Measurements from ENCODE around the gene ATL3.
A peak's percentile ranks its signal among the peaks of the same experiment; 100 is the strongest.
"Not testable (repeated sequence)": the region's sequence is repeated elsewhere in the genome, so short reads cannot be mapped to it uniquely, and the experiment has no call there.

Gene ATL3

DNA sequence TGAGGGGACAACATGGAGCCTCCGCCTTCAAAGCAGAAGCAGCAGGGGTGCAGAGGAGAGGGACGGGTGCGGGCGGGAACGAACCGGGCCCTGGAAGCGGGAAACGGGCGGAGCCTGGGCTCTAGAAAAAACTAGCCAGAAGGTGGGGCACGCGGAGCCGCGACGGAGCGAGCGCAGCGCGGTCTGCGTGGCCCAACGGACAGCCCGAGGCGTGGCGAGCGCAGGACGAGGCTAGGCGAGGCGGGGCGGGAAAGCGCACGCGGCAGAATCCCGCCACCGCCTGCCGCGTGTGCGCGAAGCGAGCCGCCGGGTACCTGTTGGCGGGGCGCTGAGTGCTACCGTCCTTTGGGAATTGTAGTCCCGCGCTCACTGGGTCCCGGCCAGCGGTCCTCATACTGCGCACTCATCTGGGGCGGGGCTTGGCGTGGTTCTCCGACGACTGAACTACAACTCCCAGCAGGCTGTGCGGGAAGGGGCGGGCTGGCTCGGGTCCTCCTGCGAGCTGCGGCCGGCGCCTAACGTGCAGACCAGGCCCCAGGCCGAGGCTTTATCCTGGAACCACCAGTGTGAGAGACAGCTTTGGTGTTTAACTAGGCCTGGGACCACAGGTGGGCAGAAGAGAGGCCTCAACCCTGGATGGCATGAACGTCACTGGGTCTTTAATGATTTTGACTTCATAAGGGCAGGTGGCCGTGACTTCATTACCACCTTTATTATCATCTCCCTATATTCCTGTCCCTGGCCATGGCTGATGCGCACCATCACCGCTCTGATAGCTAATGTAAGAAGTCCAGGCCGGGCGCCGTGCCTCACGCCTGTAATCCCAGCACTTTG lies at the start of gene ATL3:
Gene ATL3, minus strand, starts transcription at position 55 of the 834 bp plus-strand sequence. Its CDS starts 41 bp downstream, at position 14.
- DNase-seq (ENCODE audit: low read depth, low spot score), result peak; percentile 95

GRCh38 chr11:63720611-63721010 lies 49.4 kb upstream of the ATL3 start:
- DNase-seq (ENCODE audit: low read depth, low spot score), result no peak

DNA sequence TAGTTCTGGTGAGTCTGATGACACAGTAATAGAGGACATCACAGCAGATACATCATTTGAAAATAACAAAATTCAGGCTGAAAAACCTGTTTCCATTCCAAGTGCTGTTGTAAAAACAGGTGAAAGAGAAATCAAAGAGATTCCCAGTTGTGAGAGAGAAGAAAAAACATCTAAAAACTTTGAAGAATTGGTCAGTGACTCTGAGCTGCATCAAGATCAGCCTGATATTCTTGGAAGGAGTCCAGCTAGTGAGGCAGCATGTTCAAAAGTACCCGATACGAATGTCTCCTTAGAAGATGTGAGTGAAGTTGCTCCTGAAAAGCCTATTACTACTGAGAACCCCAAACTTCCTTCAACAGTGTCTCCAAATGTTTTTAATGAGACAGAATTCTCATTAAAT lies 48.8 kb upstream of the ATL3 start:
- no peak for DNase-seq (ENCODE audit: low read depth, low spot score)

DNA sequence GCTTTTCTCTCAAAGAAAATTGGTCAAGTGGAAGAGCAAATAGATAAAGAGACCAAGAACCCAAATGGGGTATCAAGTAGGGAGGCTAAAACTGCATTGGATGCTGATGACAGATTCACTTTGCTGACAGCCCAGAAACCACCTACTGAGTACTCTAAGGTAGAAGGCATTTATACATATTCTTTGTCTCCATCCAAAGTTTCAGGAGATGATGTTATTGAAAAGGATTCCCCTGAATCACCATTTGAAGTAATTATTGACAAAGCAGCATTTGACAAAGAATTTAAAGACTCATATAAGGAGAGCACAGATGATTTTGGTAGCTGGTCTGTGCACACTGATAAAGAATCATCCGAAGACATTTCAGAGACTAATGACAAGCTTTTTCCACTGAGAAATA lies 47.8 kb upstream of the ATL3 start:
- DNase-seq (ENCODE audit: low read depth, low spot score), result no peak

DNA sequence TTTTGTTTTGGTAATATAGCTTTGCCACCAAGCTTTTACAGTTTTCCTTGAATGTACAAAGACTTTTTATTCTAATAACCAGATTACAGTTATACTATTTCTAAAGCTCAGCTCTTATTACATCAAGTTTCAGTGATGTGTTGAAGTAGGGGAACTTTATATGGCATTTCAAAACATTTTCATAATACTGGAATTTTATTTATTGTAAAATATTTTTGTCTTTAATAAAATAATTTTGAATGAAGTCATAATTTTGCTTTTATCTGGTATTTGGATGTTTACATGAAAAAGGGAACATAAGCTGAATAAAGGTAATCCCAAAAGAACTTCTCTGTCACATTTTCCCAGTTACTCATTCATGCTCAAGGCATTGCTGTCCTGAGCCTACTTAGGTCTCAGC lies 44.9 kb upstream of the ATL3 start:
- no peak for DNase-seq (ENCODE audit: low read depth, low spot score)

DNA sequence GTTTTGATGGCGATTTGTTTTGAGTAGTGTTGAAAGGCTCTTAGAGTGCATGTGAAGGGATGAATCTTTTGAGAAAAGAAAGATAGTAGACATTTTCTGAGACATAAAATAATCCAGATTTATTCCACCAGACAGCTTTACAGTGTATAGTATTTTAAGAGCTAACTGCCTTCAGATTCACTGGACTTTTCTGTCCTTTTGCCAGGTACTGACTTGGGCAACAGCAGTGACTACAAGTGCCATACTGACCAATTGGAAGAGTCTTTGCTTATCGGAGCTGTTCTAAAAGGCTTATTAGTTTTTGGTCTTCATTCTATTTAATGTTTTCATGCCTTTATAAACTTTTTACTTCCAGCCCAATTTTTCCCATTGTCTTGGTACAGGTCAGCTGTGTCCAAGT lies 42.6 kb upstream of the ATL3 start:
- DNase-seq (ENCODE audit: low read depth, low spot score), result no peak

DNA sequence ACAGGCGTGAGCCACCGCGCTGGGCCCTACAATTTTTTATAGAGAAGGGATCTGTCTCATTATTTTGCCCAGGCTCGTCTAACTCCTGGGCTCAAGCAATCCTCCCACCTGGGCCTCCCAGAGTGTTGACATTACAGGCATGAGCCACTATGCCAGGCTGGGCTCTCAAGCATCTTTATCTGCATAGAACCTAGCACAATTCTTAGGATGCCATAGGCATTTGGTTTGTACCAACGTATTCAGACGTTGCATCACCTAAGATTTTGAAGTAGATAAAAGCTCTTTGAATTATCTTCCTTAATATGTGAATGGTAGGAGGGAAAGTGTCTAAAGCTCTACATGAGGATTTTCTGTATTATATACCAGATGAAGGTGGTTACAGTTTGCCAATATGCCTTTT lies 40.7 kb upstream of the ATL3 start:
- DNase-seq (ENCODE audit: low read depth, low spot score), result no peak

DNA sequence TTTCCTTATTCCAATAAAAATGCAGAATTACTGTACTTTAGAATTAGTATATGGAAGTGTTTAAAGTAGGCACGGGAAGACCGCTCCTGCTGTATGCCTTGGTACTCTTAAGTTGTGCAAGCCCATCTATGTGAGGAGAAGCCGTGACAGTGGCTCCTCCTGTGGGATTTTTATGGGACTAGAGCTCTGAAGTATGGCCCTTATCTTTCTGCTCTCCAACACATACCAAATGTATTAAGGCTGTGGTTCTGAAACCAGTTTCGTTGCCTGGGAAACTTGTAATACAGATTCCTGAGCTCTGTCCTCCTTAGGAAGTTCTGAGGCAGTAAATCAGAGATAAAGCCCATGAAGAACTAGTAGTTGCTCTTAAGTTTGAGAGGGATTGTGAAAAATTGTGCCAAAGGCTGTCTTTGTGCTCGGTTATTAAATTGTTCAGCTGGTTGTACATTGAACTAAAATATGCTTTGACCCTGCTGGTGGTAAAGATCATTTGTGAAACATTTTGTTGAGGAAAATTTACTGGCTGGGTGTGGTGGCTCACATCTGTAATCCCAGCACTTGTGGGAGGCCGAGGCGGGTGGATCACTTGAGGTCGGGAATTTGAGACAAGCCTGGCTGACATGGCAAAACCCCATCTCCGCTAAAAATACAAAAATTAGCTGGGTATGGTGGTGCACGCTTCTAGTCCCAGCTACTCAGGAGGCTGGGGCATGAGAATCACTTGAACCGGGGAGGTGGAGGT lies 39.5 kb upstream of the ATL3 start:
- DNase-seq (ENCODE audit: low read depth, low spot score), result no peak

GRCh38 chr11:63709336-63709884 lies 38.2 kb upstream of the ATL3 start:
- DNase-seq (ENCODE audit: low read depth, low spot score), result no peak

GRCh38 chr11:63708764-63709163 lies 37.6 kb upstream of the ATL3 start:
- DNase-seq (ENCODE audit: low read depth, low spot score), result no peak

DNA sequence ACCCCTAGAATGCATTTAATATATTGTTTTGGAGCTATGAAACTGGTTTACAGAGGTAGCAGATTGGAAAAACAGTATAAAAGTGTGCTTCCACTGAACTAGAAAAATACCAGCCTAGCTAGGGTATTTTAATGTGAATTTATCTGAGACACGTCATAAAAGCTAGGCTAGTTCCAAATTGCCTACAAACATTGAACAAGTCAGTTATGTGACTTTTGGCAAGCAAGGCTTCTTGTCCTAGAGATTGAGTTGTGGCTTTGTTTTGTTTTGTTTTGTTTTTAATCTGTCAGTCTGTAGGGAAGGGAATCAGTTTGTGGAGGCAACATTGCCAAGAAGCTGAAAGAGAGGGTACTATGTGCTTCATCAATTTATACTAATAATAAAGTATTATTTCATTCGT lies 34.4 kb upstream of the ATL3 start:
- no peak for DNase-seq (ENCODE audit: low read depth, low spot score)

GRCh38 chr11:63699896-63700295 lies 28.7 kb upstream of the ATL3 start:
- no peak for DNase-seq (ENCODE audit: low read depth, low spot score)

- no peak for DNase-seq (ENCODE audit: low read depth, low spot score)
These were observed 28.0 kb upstream of the ATL3 start for GRCh38 chr11:63698976-63699733.

GRCh38 chr11:63694596-63694995 lies 23.4 kb upstream of the ATL3 start:
- DNase-seq (ENCODE audit: low read depth, low spot score), result no peak

DNA sequence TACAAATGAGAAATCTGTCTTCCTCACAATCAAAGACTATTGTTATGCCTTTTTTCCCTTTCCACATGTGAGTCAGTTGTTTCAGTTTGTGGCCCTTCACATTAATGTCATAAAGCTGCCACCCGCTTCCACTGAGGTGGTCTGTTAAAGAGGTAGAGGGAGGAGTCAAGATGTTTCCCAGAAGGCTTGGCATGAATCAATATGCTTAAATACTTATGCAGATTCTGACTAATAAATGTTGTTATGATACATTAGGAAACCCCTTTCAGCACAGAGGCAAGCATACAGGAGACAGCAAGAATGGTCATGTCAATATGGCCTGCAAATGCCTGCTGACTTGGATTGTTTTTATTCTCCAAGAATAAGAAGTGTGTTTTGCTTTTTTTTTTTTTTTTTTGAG lies 16.7 kb upstream of the ATL3 start:
- DNase-seq (ENCODE audit: low read depth, low spot score), result no peak

- DNase-seq (ENCODE audit: low read depth, low spot score), result no peak
These were observed 15.8 kb upstream of the ATL3 start for GRCh38 chr11:63686926-63687325.

DNA sequence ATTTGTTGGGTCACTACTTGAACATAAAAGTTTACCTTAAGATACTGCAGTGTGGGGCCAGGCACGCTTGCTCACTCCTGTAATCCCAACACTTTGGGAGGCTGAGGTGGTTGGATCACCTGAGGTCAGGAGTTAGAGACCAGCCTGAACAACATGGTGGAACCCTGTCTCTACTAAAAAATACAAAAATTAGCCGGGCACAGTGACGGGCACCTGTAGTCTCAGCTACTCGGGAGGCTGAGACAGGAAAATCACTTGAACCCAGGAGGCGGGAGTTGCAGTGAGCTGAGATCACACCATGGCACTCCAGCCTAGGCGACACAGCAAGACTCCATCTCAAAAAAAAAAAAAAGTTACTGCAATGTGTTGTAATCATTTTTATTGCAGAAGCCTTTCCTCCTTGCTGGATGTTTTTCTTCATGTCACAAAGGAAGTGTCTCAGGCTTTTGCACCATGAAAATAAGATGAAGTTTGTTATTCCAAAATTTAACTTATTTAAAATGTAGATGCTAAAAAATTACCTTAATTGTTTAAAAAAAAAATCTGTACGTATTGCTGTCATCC lies 14.1 kb upstream of the ATL3 start:
- DNase-seq (ENCODE audit: low read depth, low spot score), result not testable (repeated sequence)

DNA sequence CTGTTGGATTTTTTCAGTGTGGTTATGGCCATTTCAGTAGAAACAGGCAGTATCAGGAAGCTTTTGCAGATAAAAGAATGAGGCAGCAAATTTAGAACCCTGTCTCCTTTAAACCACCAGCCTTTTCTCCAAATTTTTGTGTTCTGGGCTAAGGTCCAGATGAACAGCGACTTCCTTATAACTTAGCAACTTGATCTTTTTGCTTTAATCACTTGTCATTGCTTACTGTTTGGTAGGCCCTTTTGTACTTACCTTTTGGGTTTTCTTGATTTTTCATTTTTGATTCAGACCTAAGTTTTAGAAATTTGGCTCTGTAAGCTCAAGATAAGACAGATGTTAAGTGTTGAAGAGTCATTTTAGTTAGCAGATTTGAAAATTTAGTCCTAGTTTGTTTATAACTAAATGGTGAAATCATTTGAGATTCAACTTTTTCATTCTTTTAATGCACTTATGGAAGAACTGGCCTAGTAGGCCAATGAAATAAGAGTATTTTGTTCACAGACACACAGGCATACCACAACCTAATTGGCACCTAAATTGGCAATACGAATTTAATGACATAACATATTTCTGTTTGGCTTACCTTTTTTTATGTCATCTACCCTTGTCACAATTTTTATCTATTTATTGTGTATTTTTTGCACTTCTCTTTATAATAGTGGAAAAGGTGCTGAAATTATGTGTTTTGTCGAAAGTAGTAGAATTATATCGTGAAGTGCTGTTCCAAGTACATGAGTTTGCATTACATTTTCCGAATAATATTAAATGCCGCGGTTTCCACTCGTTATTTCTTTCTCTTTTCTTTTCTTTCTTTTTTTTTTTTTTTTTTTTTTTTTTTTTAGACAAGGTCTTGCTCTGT lies 12.2 kb upstream of the ATL3 start:
- DNase-seq (ENCODE audit: low read depth, low spot score), result no peak

GRCh38 chr11:63682066-63683021 lies 11.2 kb upstream of the ATL3 start:
- no peak for DNase-seq (ENCODE audit: low read depth, low spot score)

All from activated naive CD8-positive, alpha-beta T cell treated with anti-CD3 and anti-CD28 coated beads, Interleukin-2, amount 50 U/mL, for 16 hours (primary cell).